Ovary (tissue), 9 donors: ENCODE measurements around the gene FYN. TPM values are rescaled to one million over a fixed set of nuclear protein-coding genes. Genes with fewer than 3 reads are reported as not detected.
"Not testable (repeated sequence)": the region's sequence is repeated elsewhere in the genome, so short reads cannot be mapped to it uniquely, and the experiment has no call there.

Source experiments
- DNase-seq, 5 donors: peaks; one replicate each; pipeline ENCODE4 v3.0.0-alpha.2; 2019 to 2020
- H3K27ac ChIP-seq, 2 donors: fragments of 200-600 bp; one replicate each; pipeline versions ENCODE4 v1.5.1 to v1.8.0; 2019 to 2022
- H3K27me3 ChIP-seq: fragments of 200-600 bp; one replicate; pipeline ENCODE4 v1.8.0; 2022
- H3K36me3 ChIP-seq: fragments of 200-600 bp; sonication (generic); one replicate; pipeline ENCODE4 v1.5.1; 2019
- H3K4me1 ChIP-seq: one replicate; pipeline ENCODE4 v1.8.1; 2013; ENCODE audit warnings: mild to moderate bottlenecking, moderate library complexity; ENCODE audit not compliant: insufficient read depth
- H3K4me3 ChIP-seq: fragments of 200-600 bp; sonication (generic); one replicate; pipeline ENCODE4 v1.5.1; 2017
- H3K9me3 ChIP-seq, 2 donors: fragments of 200-600 bp in 1 of 2; sonication (generic) in 1 of 2; one replicate each; pipeline versions ENCODE4 v1.5.1 to v1.8.1; 2013 to 2019; ENCODE audit warnings: mild to moderate bottlenecking in 1 of 2, moderate library complexity in 1 of 2
- CTCF ChIP-seq, 3 donors: fragments of 450-650 bp in 2 of 3; fragments of 200-600 bp in 1 of 3; IDR thresholded peaks; one replicate each; pipeline versions ENCODE4 v1.5.1 to v1.8.0; 2016 to 2022; ENCODE audit warnings: antibody characterized with exemption in 3 of 3, mild to moderate bottlenecking in 1 of 3
- EP300 ChIP-seq: sonication (generic); formaldehyde crosslinking; IDR thresholded peaks from one replicate; pipeline ENCODE4 v1.6.1; 2017; ENCODE audit warnings: antibody characterized with exemption
- POLR2A ChIP-seq: fragments of 450-650 bp; IDR thresholded peaks from one replicate; pipeline ENCODE4 v1.6.1; 2017; ENCODE audit warnings: antibody characterized with exemption, mild to moderate bottlenecking, moderate library complexity
- WGBS, 3 donors: extraction: QIAGEN DNeasy Blood & Tissue Kit in 1 of 3; methylation state at CpG; one replicate each; pipeline versions ENCODE4 v1.1.5 to v1.1.7; 2013 to 2017; 5-methylcytosine and 5-hydroxymethylcytosine counted together
- intact Hi-C, 4 donors: fragments of 100-400 bp; cut with DNase I; formaldehyde crosslinking; loops; one replicate each; pipeline versions ENCODE4 v1.11.0 to v1.15.1; 2022 to 2023
- polyA plus RNA-seq, 2 donors: library from polyadenylated mRNA; stranded (reverse); fragments of 200-250 nt in 1 of 2; fragments of 350-450 nt in 1 of 2; fragmentation: Illumina TruSeq in 1 of 2; extraction: RNeasy Lipid Tissue Mini Kit (QIAGEN cat#74804) in 1 of 2; gene quantifications; one replicate each; pipeline ENCODE4 v1.2.3, GENCODE V29; 2013 to 2014
- total RNA-seq, 7 donors: library from RNA; depleted of rRNA in 2 of 7; stranded (reverse); fragments of >200 nt in 2 of 7; fragmentation: NEBNext Ultra II Directional in 3 of 7; extraction: Animal tissue kit (Norgen Biotek cat#: 25700) in 3 of 7; gene quantifications; one replicate each; pipeline versions ENCODE4 v1.1.0 to v1.2.4, GENCODE V29; 2016 to 2023
- donor health status: DM: no; HTN: no; CAD: no; lungs with moderate emphysema.
- donor health status: DM: no; HTN: no; CAD: no.
- donor health status: Bipolar disorder and iron deficiency.
- donor health status: DM: yes; HTN: yes; CAD: no.
- donor health status: DM: no; HTN: no; CAD: no.
- donor health status: DM: yes; HTN: yes; CAD: no.

The FYN gene
- total and polyA plus RNA-seq, 9 donors, result 37.2 to 116 (median 72.7) TPM

DNA sequence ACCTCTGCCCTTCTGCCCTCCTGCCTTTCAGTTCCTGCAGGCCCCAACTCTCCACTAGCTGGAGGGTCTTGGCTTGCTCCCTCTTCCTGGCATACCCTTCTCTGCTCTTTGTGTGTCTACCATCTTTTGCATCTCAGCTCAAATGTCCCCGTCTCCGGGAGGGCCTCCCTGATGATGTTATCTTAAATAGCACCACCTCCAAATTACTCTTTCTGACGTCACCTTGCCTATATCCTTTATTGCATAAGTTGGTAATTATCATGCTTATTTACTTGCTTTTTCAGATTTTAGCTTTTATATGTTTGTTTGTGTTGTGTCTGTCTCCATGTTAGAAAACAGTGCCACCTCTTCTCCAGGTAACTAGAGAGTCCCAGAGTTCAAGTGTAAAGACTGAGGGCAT is 36.0 kb upstream of the FYN start:
- 86 to 90% (median 87%) methylated on average over 3 of the region's 3 CpGs for WGBS, 3 donors
- Histone ChIP-seq H3K9me3 (no peaks in the 10 kb centered on the region), H3K4me1 (no peaks in the 10 kb centered on the region), H3K27me3 (no peaks in the 10 kb centered on the region), H3K36me3 (no peaks in the 10 kb centered on the region), H3K27ac (no peak overlapping the region), H3K4me3 (no peak overlapping the region)
- DNase-seq, result no peak
- intact Hi-C loops, result no loop called here
- TF ChIP-seq EP300, result no peak
- no peak for TF ChIP-seq CTCF (IDR thresholded peaks at IDR 0.05)
- TF ChIP-seq POLR2A, result no peak

DNA sequence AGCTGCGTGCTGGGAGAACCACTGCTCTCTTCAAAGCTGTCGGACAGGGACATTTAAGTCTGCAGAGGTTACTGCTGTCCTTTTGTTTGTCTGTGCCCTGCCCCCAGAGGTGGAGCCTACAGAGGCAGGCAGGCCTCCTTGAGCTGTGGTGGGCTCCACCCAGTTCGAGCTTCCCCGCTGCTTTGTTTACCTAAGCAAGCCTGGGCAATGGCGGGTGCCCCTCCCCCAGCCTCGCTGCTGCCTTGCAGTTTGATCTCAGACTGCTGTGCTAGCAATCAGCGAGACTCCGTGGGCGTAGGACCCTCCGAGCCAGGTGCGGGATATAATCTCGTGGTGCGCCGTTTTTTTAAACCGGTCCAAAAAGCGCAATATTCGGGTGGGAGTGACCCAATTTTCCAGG is 35.1 kb upstream of the FYN start:
- H3K27me3 ChIP-seq, intact Hi-C loops: not testable (repeated sequence)
- 84 to 90% (median 89%) methylated on average over 12 to 15 of the region's 17 CpGs for WGBS, 3 donors

DNA sequence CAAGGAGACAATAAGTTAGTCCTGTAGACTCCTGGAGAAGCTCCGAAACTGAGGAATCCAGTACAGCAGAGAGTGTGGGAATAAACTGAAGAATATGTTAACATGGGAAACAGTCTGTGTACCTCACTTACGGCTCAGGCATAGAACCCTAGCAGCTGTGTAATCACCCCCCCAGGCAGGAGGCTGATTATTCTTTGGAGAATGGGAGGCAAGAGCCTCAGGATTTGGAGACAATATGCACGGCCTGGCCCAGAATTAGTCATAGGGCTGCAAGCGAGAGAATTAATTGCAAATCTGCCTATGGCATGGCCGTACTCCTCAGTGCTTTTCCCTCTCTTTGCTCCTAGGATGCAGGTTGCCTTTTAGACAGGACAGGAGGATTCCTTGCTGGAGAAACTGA is 27.5 kb upstream of the FYN start:
- no peaks in the 10 kb centered on the region for H3K9me3 ChIP-seq
- H3K27ac ChIP-seq, result no peak overlapping the region
- no peaks in the 10 kb centered on the region for H3K4me1 ChIP-seq
- H3K36me3 ChIP-seq, result no peaks in the 10 kb centered on the region
- no peak for DNase-seq
- H3K27me3 ChIP-seq, result no peaks in the 10 kb centered on the region
- intact Hi-C loops, result no loop called here
- TF ChIP-seq CTCF (IDR thresholded peaks at IDR 0.05) (no peak), EP300 (no peak), POLR2A (no peak)
- no peak overlapping the region for H3K4me3 ChIP-seq
- 82 to 97% (median 97%) methylated on average over 5 of the region's 5 CpGs for WGBS, 3 donors

More for the DNA sequence above, 35.1 kb upstream of the FYN start:
- not testable (repeated sequence) for H3K27ac ChIP-seq, H3K36me3 ChIP-seq, H3K9me3 ChIP-seq, H3K4me1 ChIP-seq, DNase-seq, H3K4me3 ChIP-seq

- TF ChIP-seq EP300 (no peak), POLR2A (no peak), CTCF (IDR thresholded peaks at IDR 0.05) (no peak)
These were observed 26.3 kb upstream of the FYN start for GRCh38 chr6:111899531-111899930.

GRCh38 chr6:111898452-111898851 is 25.2 kb upstream of the FYN start:
- H3K27me3 ChIP-seq, result no peaks in the 10 kb centered on the region
- H3K9me3 ChIP-seq, result no peaks in the 10 kb centered on the region
- whole genome bisulfite sequencing, 3 donors, result 65 to 77% (median 70%) methylated on average over 4 of the region's 4 CpGs
- DNase-seq, result no peak
- H3K27ac ChIP-seq, result no peak overlapping the region
- H3K4me1 ChIP-seq, result no peaks in the 10 kb centered on the region
- intact Hi-C loops, result no loop called here
- no peak overlapping the region for H3K4me3 ChIP-seq
- no peaks in the 10 kb centered on the region for H3K36me3 ChIP-seq
- no peak for TF ChIP-seq CTCF (IDR thresholded peaks at IDR 0.05)
- no peak for TF ChIP-seq POLR2A
- TF ChIP-seq EP300, result no peak

More at GRCh38 chr6:111899531-111899930, 26.3 kb upstream of the FYN start:
- 46 to 50% (median 49%) methylated on average over 3 of the region's 3 CpGs for WGBS, 3 donors
- no peaks in the 10 kb centered on the region for H3K9me3 ChIP-seq
- intact Hi-C loops, result no loop called here
- no peaks in the 10 kb centered on the region for H3K36me3 ChIP-seq
- H3K27ac ChIP-seq, result no peak overlapping the region
- H3K4me1 ChIP-seq, result no peaks in the 10 kb centered on the region
- H3K27me3 ChIP-seq, result no peaks in the 10 kb centered on the region
- DNase-seq, result no peak
- no peak overlapping the region for H3K4me3 ChIP-seq
